Subcutaneous abdominal adipose tissue (tissue), 5 donors: ENCODE data around the gene GINS2.
A peak's percentile ranks its signal among the peaks of the same experiment; 100 is the strongest.

Experiments used
- H3K27ac ChIP-seq: one replicate; pipeline ENCODE4 v1.7.0; 2013; ENCODE audit warnings: low read depth, mild to moderate bottlenecking, inconsistent platforms, low read length, moderate library complexity
- H3K27me3 ChIP-seq, 5 donors: one replicate each; pipeline ENCODE4 v1.7.0; 2013; ENCODE audit warnings: low read length in 5 of 5, inconsistent platforms in 1 of 5; ENCODE audit not compliant: control insufficient read depth in 5 of 5, insufficient read depth in 4 of 5
- H3K36me3 ChIP-seq, 5 donors: one replicate each; pipeline ENCODE4 v1.7.0; 2013; ENCODE audit warnings: low read length in 5 of 5; ENCODE audit not compliant: control insufficient read depth in 5 of 5, insufficient read depth in 5 of 5
- H3K4me1 ChIP-seq, 5 donors: one replicate each; pipeline ENCODE4 v1.7.0; 2013; ENCODE audit warnings: low read length in 5 of 5, mild to moderate bottlenecking in 3 of 5, moderate library complexity in 1 of 5; ENCODE audit not compliant: control insufficient read depth in 5 of 5, insufficient read depth in 5 of 5
- H3K4me3 ChIP-seq, 5 donors: one replicate each; pipeline ENCODE4 v1.7.0; 2013; ENCODE audit warnings: low read length in 5 of 5, low read depth in 1 of 5
- H3K9ac ChIP-seq, 5 donors: one replicate each; pipeline ENCODE4 v1.7.0; 2013; ENCODE audit warnings: low read length in 5 of 5, mild to moderate bottlenecking in 4 of 5, moderate library complexity in 3 of 5
- H3K9me3 ChIP-seq, 5 donors: one replicate each; pipeline ENCODE4 v1.7.0; 2013; ENCODE audit warnings: low read length in 5 of 5; ENCODE audit not compliant: control insufficient read depth in 5 of 5
- donor health status: healthy.
- donor health status: healthy.
- donor health status: healthy.
- donor health status: healthy.
- donor health status: healthy.

Gene GINS2

DNA sequence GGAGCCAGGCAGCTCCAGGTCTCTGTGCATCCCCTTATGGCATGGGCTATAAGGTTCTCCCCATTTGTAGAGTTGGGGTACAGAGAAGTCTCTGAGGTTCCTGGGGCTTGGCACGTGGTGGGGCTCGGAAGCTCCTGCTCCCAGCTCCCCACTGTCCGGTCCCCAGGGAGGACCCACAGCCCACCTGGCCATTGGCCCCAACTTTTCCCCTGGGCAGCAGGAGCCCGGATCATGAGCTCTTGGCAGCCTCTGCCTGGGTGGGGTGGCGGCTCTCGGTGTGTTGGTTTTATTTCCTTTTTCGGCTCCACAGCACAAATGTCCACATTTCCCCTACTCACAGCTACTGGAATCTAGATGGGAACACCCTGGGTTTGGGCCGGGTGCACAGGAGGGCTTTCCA, 45.1 kb downstream of the GINS2 start:
- H3K36me3 ChIP-seq, result peaks cover 0 to 36% (median 22%) of the 10 kb centered on the region in 5 donors
- no peak overlapping the region for H3K4me3 ChIP-seq
- H3K27me3 ChIP-seq, result no peaks in the 10 kb centered on the region
- no peaks in the 10 kb centered on the region for H3K9me3 ChIP-seq
- peaks cover 0 to 50% (median 45%) of the 10 kb centered on the region in 5 donors for H3K4me1 ChIP-seq
- no peak overlapping the region for H3K9ac ChIP-seq
- H3K27ac ChIP-seq, result no peak overlapping the region

DNA sequence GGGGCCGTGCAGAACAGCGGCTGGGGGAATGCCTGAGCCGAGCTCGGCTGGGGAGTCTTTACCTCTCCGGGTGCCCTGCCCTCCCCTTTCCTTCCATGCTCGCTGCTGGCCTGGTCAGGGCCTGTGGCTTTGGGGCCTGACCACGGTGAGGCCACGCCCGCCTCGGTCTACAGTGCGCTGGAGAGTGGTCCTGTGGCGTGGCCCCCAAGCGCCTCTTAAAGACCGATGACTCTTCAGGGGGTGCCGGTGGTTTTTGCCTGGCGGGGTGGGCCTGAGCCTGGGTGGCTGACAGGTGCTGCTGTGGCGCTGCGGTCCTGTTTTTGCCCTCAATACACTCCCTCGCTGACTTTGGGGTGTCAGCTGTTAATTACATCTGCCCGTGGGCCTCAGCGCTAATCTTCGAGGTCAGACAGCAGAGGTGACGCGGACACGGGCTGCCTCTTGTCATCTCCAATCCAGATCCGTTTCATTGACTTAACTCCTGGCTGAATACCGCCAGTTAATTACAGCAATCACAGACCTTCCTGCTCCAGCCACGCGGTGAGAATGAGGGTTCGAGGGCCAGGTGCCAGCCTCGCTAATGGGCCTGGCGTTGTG, 45.9 kb downstream of the GINS2 start:
- Histone ChIP-seq H3K9ac (no peak overlapping the region), H3K9me3 (no peaks in the 10 kb centered on the region), H3K4me3 (no peak overlapping the region), H3K36me3 (peaks cover 0 to 29% (median 18%) of the 10 kb centered on the region in 5 donors), H3K27ac (no peak overlapping the region), H3K27me3 (no peaks in the 10 kb centered on the region), H3K4me1 (peaks cover 0 to 57% (median 51%) of the 10 kb centered on the region in 5 donors)

- Histone ChIP-seq H3K4me3 (no peak overlapping the region), H3K4me1 (peaks cover 0 to 68% (median 59%) of the 10 kb centered on the region in 5 donors), H3K9me3 (no peaks in the 10 kb centered on the region), H3K27ac (peak overlapping the region; percentile 30), H3K27me3 (no peaks in the 10 kb centered on the region), H3K36me3 (peaks cover 0 to 31% (median 18%) of the 10 kb centered on the region in 5 donors), H3K9ac (peak overlapping the region in 1 of 5 donors; percentile 29)
Observed at GRCh38 chr16:85641776-85642176, 47.0 kb downstream of the GINS2 start.

DNA sequence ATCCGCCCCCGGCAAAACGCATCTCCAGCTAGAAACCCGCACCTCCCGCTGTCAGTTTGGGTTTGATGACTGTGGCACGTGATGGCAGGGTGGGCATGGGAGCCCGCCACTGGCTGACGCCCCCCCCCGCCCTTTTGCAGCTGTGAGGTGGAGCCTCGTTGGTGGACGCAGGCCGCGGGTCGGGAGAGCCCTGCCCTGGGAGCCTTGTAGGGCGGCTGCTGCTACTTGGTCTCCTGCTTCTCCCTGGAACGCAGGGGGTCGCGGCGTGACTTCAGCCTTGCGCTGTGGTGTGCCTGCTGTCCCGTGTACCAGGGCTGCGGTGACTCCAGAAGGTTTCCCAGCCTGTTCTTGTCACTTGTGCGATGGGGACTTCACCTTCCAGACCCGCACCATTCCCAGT, 47.4 kb downstream of the GINS2 start:
- H3K4me3 ChIP-seq, result no peak overlapping the region
- no peaks in the 10 kb centered on the region for H3K9me3 ChIP-seq
- H3K9ac ChIP-seq, result peak overlapping the region in 1 of 5 donors; percentile 29
- H3K36me3 ChIP-seq, result peaks cover 0 to 33% (median 17%) of the 10 kb centered on the region in 5 donors
- peaks cover 0 to 73% (median 63%) of the 10 kb centered on the region in 5 donors for H3K4me1 ChIP-seq
- peak overlapping the region; percentile 30 for H3K27ac ChIP-seq
- no peaks in the 10 kb centered on the region for H3K27me3 ChIP-seq

DNA sequence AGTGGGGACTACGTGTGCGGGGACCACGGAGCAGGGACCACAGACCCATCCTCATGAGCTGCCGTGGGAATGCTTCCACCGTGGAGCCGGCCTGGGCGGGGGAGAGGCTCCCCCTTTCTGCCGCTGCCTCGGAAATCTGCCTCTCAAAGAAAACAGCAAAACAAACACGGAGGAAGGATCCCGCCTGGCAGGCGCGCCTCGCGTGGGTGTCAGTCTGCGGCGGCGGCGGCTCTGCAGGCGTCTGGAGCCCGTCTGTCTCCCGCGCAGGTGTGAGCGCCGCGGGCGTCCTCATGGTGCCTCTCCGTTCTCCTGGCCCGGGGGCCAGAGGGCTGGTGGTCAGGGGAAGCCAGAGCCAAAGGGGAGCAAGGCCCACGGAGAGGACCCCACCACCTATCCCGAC, 48.2 kb downstream of the GINS2 start:
- H3K9me3 ChIP-seq, result no peaks in the 10 kb centered on the region
- H3K9ac ChIP-seq, result peak overlapping the region in 1 of 5 donors; percentile 29
- peaks cover 0 to 80% (median 70%) of the 10 kb centered on the region in 5 donors for H3K4me1 ChIP-seq
- peaks cover 0 to 28% (median 15%) of the 10 kb centered on the region in 5 donors for H3K36me3 ChIP-seq
- no peaks in the 10 kb centered on the region for H3K27me3 ChIP-seq
- no peak overlapping the region for H3K27ac ChIP-seq
- no peak overlapping the region for H3K4me3 ChIP-seq

DNA sequence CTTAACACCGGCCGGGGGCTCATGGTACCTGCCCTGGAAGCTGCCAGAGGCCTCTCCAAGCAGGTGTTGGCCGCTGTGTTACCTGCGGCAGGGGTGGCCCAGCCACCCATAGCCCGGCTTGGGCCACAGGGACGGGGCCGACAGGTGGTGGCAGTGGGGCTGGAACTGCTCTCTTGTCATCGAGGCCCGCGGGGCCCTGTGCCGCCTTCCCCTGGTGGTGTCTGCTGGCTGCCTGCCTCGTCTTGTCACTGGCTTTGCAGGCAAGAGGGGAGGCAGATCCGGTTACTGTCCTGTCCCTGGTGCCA, 48.5 kb downstream of the GINS2 start:
- Histone ChIP-seq H3K27ac (no peak overlapping the region), H3K4me3 (no peak overlapping the region), H3K27me3 (no peaks in the 10 kb centered on the region), H3K4me1 (peaks cover 0 to 84% (median 74%) of the 10 kb centered on the region in 5 donors), H3K9ac (peak overlapping the region in 1 of 5 donors; percentile 17), H3K36me3 (peaks cover 0 to 28% (median 12%) of the 10 kb centered on the region in 5 donors), H3K9me3 (no peaks in the 10 kb centered on the region)

DNA sequence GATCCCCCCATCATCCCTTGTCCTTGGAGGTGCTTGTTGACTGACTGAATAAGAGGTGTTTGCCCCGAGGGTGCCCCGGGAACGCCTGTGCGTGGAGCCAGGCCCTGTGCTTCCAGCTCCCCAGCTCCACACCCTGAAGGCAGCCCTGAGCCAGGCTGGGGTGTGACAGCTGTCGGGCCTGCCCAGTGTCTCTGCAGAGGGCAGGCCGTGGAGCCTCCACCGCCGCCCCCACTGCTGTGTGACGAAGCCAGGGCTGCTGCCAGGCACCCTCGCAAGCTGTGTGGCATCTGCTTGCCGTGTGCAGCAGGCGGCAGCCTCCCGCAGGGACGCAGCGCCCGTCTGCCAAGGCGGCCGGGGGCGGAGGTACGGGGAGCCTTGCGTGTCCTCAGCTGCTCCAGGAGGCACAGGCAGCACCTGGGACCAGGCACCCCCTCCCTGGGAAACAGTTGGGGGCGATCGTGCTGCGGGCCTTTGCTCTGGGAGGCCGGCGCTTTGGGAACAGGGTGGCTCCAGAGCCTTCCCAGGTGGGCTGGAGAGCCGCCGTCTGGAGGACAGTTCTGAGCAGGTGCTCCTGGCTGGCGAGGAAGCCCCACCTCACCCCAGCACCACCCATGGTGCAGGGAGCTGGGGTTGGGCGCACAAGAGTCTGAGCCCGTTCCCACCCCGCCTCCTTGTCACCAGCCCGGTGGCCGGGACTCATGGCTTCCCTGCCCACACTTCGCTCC, 49.1 kb downstream of the GINS2 start:
- peaks cover 0 to 30% (median 11%) of the 10 kb centered on the region in 5 donors for H3K36me3 ChIP-seq
- no peak overlapping the region for H3K9ac ChIP-seq
- H3K4me1 ChIP-seq, result peaks cover 0 to 87% (median 79%) of the 10 kb centered on the region in 5 donors
- H3K4me3 ChIP-seq, result no peak overlapping the region
- peak overlapping the region; percentile 50 for H3K27ac ChIP-seq
- no peaks in the 10 kb centered on the region for H3K9me3 ChIP-seq
- no peaks in the 10 kb centered on the region for H3K27me3 ChIP-seq

GRCh38 chr16:85638695-85639409, 49.9 kb downstream of the GINS2 start:
- Histone ChIP-seq H3K9ac (no peak overlapping the region), H3K27ac (peak overlapping the region; percentile 50), H3K27me3 (no peaks in the 10 kb centered on the region), H3K4me1 (peaks cover 2 to 87% (median 83%) of the 10 kb centered on the region in 5 donors), H3K4me3 (no peak overlapping the region), H3K36me3 (peaks cover 0 to 39% (median 18%) of the 10 kb centered on the region in 5 donors), H3K9me3 (no peaks in the 10 kb centered on the region)

DNA sequence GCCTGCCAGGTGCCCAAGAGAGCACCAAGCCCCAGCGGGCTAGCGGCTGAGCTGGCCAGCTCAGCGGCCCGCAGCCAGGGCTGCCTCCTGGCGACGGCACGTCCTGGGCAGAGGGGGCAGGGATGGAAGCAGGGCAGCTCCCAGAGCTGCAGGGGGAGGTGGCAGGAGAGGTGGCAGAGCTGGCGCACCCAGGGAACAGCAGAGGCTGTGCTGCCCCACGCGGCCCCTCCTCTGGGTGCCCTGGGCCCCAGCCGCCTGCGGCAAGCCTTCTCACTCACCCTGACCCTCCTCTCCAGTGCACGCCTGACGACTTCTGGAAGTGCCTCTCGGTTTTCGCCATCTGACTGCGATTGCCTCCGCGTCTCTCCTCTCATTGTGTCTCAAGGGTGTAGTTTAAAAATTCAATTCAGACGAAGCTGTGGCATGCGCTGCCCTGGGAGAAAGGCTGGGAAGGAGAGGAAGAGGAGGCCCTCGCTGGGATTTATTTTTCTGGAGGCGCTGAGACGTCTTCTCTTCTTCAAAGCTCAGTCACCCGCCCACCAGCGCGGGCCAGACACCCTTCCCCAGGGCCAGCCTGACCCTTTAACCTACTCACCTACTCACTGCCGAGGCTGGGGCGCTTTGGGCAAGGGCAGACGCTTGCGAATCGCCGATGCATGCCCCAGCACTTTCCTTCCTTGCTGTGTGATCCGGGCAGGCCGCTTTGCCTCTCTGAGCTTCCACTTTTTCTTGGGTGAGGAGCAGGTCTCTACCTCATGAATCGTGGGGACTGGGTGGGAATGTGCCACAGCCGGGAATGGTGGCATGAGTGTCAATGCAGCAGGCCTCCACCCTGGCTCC, 50.7 kb downstream of the GINS2 start:
- Histone ChIP-seq H3K9me3 (no peaks in the 10 kb centered on the region), H3K36me3 (peaks cover 0 to 43% (median 21%) of the 10 kb centered on the region in 5 donors), H3K4me3 (no peak overlapping the region), H3K9ac (peak overlapping the region in 2 of 5 donors; percentile 4 to 18), H3K4me1 (peaks cover 2 to 86% (median 79%) of the 10 kb centered on the region in 5 donors), H3K27ac (peak overlapping the region; percentile 50), H3K27me3 (no peaks in the 10 kb centered on the region)
